Heart left ventricle (tissue), 13 donors: Measurements from ENCODE around the gene TUBA4A.

Source experiments
- CTCF ChIP-seq, 12 donors: fragments of 200-600 bp; sonication (generic) in 4 of 12; IDR thresholded peaks; one replicate each; pipeline versions ENCODE4 v1.5.0 to v1.8.0; 2018 to 2022; ENCODE audit warnings: antibody characterized with exemption in 12 of 12, mild to moderate bottlenecking in 5 of 12
- POLR2A ChIP-seq, 2 donors: fragments of 450-650 bp; IDR thresholded peaks; one replicate each; pipeline ENCODE4 v1.6.1; 2017; ENCODE audit warnings: antibody characterized with exemption in 2 of 2, mild to moderate bottlenecking in 2 of 2, moderate library complexity in 2 of 2
- donor health status: ischemic (EF 13 %, LVEDD 7.1; RV severe dilation, severe dysfunction).
- donor health status: DM: no; HTN: yes; CAD: no.
- donor health status: DM: no; HTN: no; CAD: no.
- donor health status: ischemic (EF 25% LVEDD 6.9; RV normal size, moderate dysfunction).
- donor health status: ischemic (EF 25% LVEDD 5.7; RV mildly dilated, moderate dysfunction).
- donor health status: ischemic (EF 35%, LVEDD 5.7; RV mildly dilated, moderate dysfunction).
- donor health status: nonischemic (EF 11% LVEDD 7.7; RV severe dilation, severe dysfunction).
- donor health status: DM: yes; HTN: yes; CAD: no.
- donor health status: PGD.
- donor health status: ischemic (EF 29% LVEDD 5.4; RV normal size, mild dysfunction).
- donor health status: nonischemic (EF 23%, LVEDD 6.1; RV moderate dilation, normal function).

DNA sequence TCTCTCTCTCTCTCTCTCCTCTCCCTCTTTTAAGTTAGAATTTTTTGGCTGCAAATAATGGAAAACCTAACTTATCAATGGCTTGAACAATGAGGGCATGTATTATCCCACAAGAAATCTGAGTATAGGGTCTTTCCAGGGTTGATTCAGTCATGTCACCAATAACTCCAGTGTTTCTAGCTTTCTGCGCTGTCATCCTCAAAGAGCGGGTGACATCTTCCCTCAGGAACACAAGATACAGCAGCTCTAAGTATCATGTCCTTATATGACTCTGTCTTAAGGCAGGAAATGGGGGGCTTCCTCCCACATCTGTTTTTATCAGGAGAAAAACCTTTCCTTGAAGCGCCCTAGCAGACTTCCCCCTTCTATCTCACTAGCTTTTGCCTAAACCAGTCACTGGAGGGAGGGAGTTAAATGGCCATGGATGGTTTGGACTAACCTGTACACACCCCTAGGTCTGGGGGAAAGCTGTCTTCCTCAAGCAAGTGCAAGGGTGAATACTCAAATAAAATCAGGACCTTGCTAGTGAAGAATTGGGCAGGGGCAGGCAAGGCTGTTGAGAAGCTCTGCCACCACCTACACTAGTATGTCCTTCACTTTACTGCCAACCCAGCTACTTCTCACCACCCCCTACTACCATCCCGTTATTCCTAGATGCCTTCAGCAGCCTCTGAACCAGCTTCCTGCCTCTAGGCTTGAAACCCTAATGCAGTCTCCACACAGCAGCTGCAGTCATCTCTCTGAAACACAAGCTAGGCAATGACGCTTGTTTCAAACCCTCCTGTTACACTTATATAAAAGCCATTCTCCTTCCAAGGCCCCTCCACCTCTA, 7.5 kb upstream of the TUBA4A start:
- TF ChIP-seq CTCF (IDR thresholded peaks at IDR 0.05) (no peak), POLR2A (IDR thresholded peaks at IDR 0.05) (no peak)
